HepG2 (cell line): ENCODE results near the gene CDH1. TPM values are rescaled to one million over a fixed set of nuclear protein-coding genes. Genes with fewer than 3 reads are reported as not detected.

Experiments
- ATAD3A ChIP-seq: sonication (generic); formaldehyde crosslinking; IDR thresholded peaks from 2 replicates; pipeline ENCODE4 v1.4.0; 2020; ENCODE audit warnings: missing genetic modification reagents
- ELF3 ChIP-seq: IDR thresholded peaks from 2 replicates; pipeline ENCODE4 v1.6.1; 2016; ENCODE audit warnings: missing genetic modification reagents, missing compliant biosample characterization
- ETS1 ChIP-seq: sonication (generic); formaldehyde crosslinking; IDR thresholded peaks from 2 replicates; pipeline ENCODE4 v1.4.0; 2020; ENCODE audit warnings: missing genetic modification reagents
- FOXA1 ChIP-seq, 2 experiments: fragments of 450-650 bp in 1 of 2; sonication (generic) in 1 of 2; formaldehyde crosslinking in 1 of 2; IDR thresholded peaks; 2 replicates each; pipeline versions ENCODE4 v1.4.0 to v1.6.1; 2016 to 2020; ENCODE audit warnings: missing genetic modification reagents in 1 of 2
- GZF1 ChIP-seq: sonication (generic); formaldehyde crosslinking; IDR thresholded peaks from 2 replicates; pipeline ENCODE4 v1.5.1; 2020; ENCODE audit warnings: mild to moderate bottlenecking, missing genetic modification reagents
- HNF1B ChIP-seq: sonication (generic); formaldehyde crosslinking; IDR thresholded peaks from 2 replicates; pipeline ENCODE4 v1.5.1; 2020; ENCODE audit warnings: mild to moderate bottlenecking, moderate library complexity, missing genetic modification reagents
- HNRNPLL ChIP-seq: fragments of 200-400 bp; formaldehyde crosslinking; IDR thresholded peaks from 2 replicates; pipeline ENCODE4 v1.6.1; 2017; ENCODE audit warnings: mild to moderate bottlenecking, low read depth, low read length; ENCODE audit not compliant: poor library complexity, severe bottlenecking
- JUND ChIP-seq: sonication (generic); formaldehyde crosslinking; IDR thresholded peaks from 2 replicates; pipeline ENCODE4 v1.8.0; 2022; ENCODE audit warnings: mild to moderate bottlenecking, missing genetic modification reagents
- KDM5A ChIP-seq: fragments of 200-600 bp; sonication (generic); IDR thresholded peaks from 2 replicates; pipeline ENCODE4 v1.7.0; 2018; ENCODE audit warnings: antibody characterized with exemption, mild to moderate bottlenecking, low read length, borderline replicate concordance
- MAF1 ChIP-seq: sonication (generic); formaldehyde crosslinking; IDR thresholded peaks from 2 replicates; pipeline ENCODE4 v1.5.0; 2020; ENCODE audit warnings: missing genetic modification reagents, borderline replicate concordance
- MTF2 ChIP-seq: sonication (generic); formaldehyde crosslinking; IDR thresholded peaks from 2 replicates; pipeline ENCODE4 v1.5.0; 2020; ENCODE audit warnings: missing genetic modification reagents, borderline replicate concordance
- POLR2AphosphoS5 ChIP-seq: IDR thresholded peaks from 2 replicates; pipeline ENCODE4 v1.6.1; 2012; ENCODE audit warnings: low read depth, low read length
- RCOR2 ChIP-seq: IDR thresholded peaks from 2 replicates; pipeline ENCODE4 v1.6.1; 2016; ENCODE audit warnings: missing biosample characterization, missing genetic modification reagents
- SOX5 ChIP-seq: IDR thresholded peaks from 2 replicates; pipeline ENCODE4 v1.6.1; 2016; ENCODE audit warnings: borderline replicate concordance
- SP2 ChIP-seq: sonication (generic); formaldehyde crosslinking; IDR thresholded peaks from 2 replicates; pipeline ENCODE4 v1.5.1; 2020; ENCODE audit warnings: mild to moderate bottlenecking, missing genetic modification reagents
- ZBTB33 ChIP-seq: sonication (generic); formaldehyde crosslinking; IDR thresholded peaks from 2 replicates; pipeline ENCODE4 v1.4.0; 2020; ENCODE audit warnings: missing genetic modification reagents
- ZBTB38 ChIP-seq: sonication (generic); formaldehyde crosslinking; IDR thresholded peaks from 2 replicates; pipeline ENCODE4 v1.5.1; 2020; ENCODE audit warnings: mild to moderate bottlenecking, missing genetic modification reagents
- ZKSCAN5 ChIP-seq: sonication (generic); formaldehyde crosslinking; IDR thresholded peaks from 2 replicates; pipeline ENCODE4 v1.5.1; 2020; ENCODE audit warnings: mild to moderate bottlenecking, missing genetic modification reagents
- ZMYM2 ChIP-seq: sonication (generic); formaldehyde crosslinking; IDR thresholded peaks from 2 replicates; pipeline ENCODE4 v1.8.0; 2022; ENCODE audit warnings: mild to moderate bottlenecking, missing genetic modification reagents
- ZNF224 ChIP-seq: sonication (generic); formaldehyde crosslinking; IDR thresholded peaks from 2 replicates; pipeline ENCODE4 v1.5.0; 2020; ENCODE audit warnings: mild to moderate bottlenecking, missing genetic modification reagents
- ZNF362 ChIP-seq: sonication (generic); formaldehyde crosslinking; IDR thresholded peaks from 2 replicates; pipeline ENCODE4 v1.4.0; 2020; ENCODE audit warnings: missing genetic modification reagents, mild to moderate bottlenecking, borderline replicate concordance
- ZNF430 ChIP-seq: sonication (generic); formaldehyde crosslinking; IDR thresholded peaks from 2 replicates; pipeline ENCODE4 v1.9.0; 2021; ENCODE audit warnings: mild to moderate bottlenecking, missing genetic modification reagents
- ZNF44 ChIP-seq: sonication (generic); formaldehyde crosslinking; IDR thresholded peaks from 2 replicates; pipeline ENCODE4 v1.5.1; 2020; ENCODE audit warnings: mild to moderate bottlenecking, missing genetic modification reagents
- ZNF605 ChIP-seq: sonication (generic); formaldehyde crosslinking; IDR thresholded peaks from 2 replicates; pipeline ENCODE4 v1.8.0; 2022; ENCODE audit warnings: mild to moderate bottlenecking, missing genetic modification reagents
- ZNF7 ChIP-seq: IDR thresholded peaks from 2 replicates; pipeline ENCODE4 v1.6.1; 2016; ENCODE audit warnings: missing biosample characterization, missing genetic modification reagents
- polyA plus RNA-seq, 8 experiments: library from polyadenylated mRNA; depleted of rRNA in 3 of 8; stranded (reverse) in 7 of 8; unstranded in 1 of 8; fragments of >200 nt; fragmentation: Illumina TruSeq in 4 of 8; extraction: Trizol in 4 of 8; gene quantifications; 2 replicates each; pipeline versions ENCODE4 v1.2.1 to v1.2.3, GENCODE V29; 2011 to 2016; ENCODE audit warnings: low read depth in 4 of 8, missing spikeins in 1 of 8, mixed read lengths in 1 of 8; ENCODE audit not compliant: insufficient read depth in 1 of 8
- total RNA-seq, 5 experiments: library from RNA; depleted of rRNA; stranded (reverse); fragments of >200 nt; fragmentation: Illumina TruSeq; extraction: Trizol; gene quantifications; 2 replicates each; pipeline ENCODE4 v1.2.3, GENCODE V29; 2016; ENCODE audit warnings: low read depth in 1 of 5

The CDH1 gene
- total and polyA plus RNA-seq, 2 of the 13 experiments (the other 11 are each of a cell fraction or from before 2014, with no cell fraction given), result 0.95 to 9.8 TPM

GRCh38 chr16:68860978-68861892 is 124.1 kb downstream of the CDH1 start (continued):
- TF ChIP-seq GZF1 (CRISPR knock-in tag), result no peak
- no peak for TF ChIP-seq ZNF44 (CRISPR knock-in tag)
- 0 out of 2 replicates have a peak, but pooled peaks have one; percentile 30 for TF ChIP-seq RCOR2
- no peak for TF ChIP-seq POLR2AphosphoS5
- TF ChIP-seq MAF1, result no peak
- no peak for TF ChIP-seq SP2 (CRISPR knock-in tag)
- no peak; the same call in 1 of the 2 replicates for TF ChIP-seq ZMYM2 (CRISPR knock-in tag)
- 0 out of 2 replicates have a peak, but pooled peaks have one; percentile 16 for TF ChIP-seq ELF3 (CRISPR knock-in tag)
- TF ChIP-seq ETS1 (CRISPR knock-in tag), result no peak
- no peak for TF ChIP-seq JUND (CRISPR knock-in tag)
- no peak for TF ChIP-seq ZNF362 (CRISPR knock-in tag)
- no peak for TF ChIP-seq ATAD3A (CRISPR knock-in tag)
- TF ChIP-seq ZNF430, result no peak
- TF ChIP-seq SOX5 (CRISPR knock-in tag), result no peak
- peak; percentile 47 for TF ChIP-seq ZBTB33 (CRISPR knock-in tag)
- 0 out of 2 replicates have a peak, but pooled peaks have one; percentile 54 for TF ChIP-seq ZKSCAN5 (CRISPR knock-in tag)
- no peak for TF ChIP-seq MTF2 (CRISPR knock-in tag)
- 0 out of 2 replicates have a peak, but pooled peaks have one; percentile 44 for TF ChIP-seq HNF1B (CRISPR knock-in tag)
- TF ChIP-seq HNRNPLL, result no peak
- no peak for TF ChIP-seq ZNF224 (CRISPR knock-in tag)
- TF ChIP-seq FOXA1 (IDR thresholded peaks at IDR 0.05), result peak; percentile 31; the same call in 1 of the 2 replicates
- peak; percentile 68 for TF ChIP-seq FOXA1 (CRISPR knock-in tag; IDR thresholded peaks at IDR 0.05)
- peak; percentile 89 for TF ChIP-seq ZNF7
- no peak for TF ChIP-seq KDM5A
- TF ChIP-seq ZBTB38 (CRISPR knock-in tag), result peak; percentile 94
- 0 out of 2 replicates have a peak, but pooled peaks have one; percentile 46 for TF ChIP-seq ZNF605 (CRISPR knock-in tag)
